ENCODE measurements around the gene PTPRD.

DNA sequence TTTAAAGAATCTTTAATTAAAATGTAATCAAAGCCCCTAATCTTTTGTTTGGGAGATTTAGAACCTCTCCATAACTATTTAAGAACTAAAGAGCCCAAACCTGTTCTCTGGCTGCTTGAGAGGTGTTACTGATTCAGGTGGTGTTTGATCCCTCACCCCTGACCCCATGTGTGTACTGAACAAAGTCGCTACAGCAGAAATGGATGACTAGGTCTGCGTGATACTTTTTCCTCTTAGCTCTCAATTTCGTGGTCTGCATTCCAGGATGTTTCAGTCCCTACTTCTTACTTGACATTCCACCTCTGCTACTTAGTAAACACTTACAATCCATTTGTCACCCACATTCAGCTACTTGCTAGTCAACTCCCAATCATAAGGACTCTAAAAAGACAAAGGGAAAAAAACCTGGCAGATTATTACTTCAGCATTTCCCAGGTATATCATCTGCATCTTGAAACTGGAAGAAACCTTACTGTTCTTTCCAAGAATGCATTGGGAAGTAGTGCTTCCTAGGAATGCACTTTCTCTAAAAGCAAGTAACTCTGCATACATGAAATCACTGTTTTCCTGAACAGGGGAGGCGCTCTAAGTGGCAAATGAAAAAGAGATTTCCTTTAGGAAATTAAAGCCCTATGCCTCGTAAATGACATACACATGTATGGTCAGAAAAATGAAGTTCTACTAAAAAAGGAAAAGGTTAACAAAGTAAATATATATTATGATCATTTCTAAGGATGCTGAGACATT, 1091.6 kb downstream of the PTPRD start:
- TF ChIP-seq POLR2AphosphoS5 (IDR thresholded peaks at IDR 0.05; ENCODE audit: low read depth, low read length) (no peak), SIN3A (IDR thresholded peaks at IDR 0.05; ENCODE audit: borderline replicate concordance, insufficient read depth, low read length) (no peak)

All from PFSK-1 (cell line).